ENCODE results near the gene PGBD1. TPM values are rescaled to one million over a fixed set of nuclear protein-coding genes. Genes with fewer than 3 reads are reported as not detected.

The PGBD1 gene
- total RNA-seq, 1 donor from 2014 or later = 3.0 TPM

GRCh38 chr6:28333047-28333446 is 51.7 kb downstream of the PGBD1 start:
- peaks cover 0 to 13% of the 10 kb centered on the region in 2 donors for H3K9me3 ChIP-seq
- H3K36me3 ChIP-seq = peaks cover 7 to 10% of the 10 kb centered on the region in 2 donors
- H3K27me3 ChIP-seq = no peaks in the 10 kb centered on the region
- peaks cover 0 to 8% of the 10 kb centered on the region in 2 donors for H3K4me1 ChIP-seq
- H3K27ac ChIP-seq = peak overlapping the region in 1 of 2 donors; percentile 96
- intact Hi-C loops (cut with DNase I) = loop anchor here (5.0 to 10.0 kb wide), 3 partner anchors 51 to 1732 kb away; partner anchors contain the start of genes PGBD1, POLR1H and PPP1R11
- no peak overlapping the region for H3K4me3 ChIP-seq
- TF ChIP-seq, protein P1, sequence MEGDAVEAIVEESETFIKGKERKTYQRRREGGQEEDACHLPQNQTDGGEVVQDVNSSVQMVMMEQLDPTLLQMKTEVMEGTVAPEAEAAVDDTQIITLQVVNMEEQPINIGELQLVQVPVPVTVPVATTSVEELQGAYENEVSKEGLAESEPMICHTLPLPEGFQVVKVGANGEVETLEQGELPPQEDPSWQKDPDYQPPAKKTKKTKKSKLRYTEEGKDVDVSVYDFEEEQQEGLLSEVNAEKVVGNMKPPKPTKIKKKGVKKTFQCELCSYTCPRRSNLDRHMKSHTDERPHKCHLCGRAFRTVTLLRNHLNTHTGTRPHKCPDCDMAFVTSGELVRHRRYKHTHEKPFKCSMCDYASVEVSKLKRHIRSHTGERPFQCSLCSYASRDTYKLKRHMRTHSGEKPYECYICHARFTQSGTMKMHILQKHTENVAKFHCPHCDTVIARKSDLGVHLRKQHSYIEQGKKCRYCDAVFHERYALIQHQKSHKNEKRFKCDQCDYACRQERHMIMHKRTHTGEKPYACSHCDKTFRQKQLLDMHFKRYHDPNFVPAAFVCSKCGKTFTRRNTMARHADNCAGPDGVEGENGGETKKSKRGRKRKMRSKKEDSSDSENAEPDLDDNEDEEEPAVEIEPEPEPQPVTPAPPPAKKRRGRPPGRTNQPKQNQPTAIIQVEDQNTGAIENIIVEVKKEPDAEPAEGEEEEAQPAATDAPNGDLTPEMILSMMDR (IDR thresholded peaks at IDR 0.05) = no peak
- DNase-seq (ENCODE audit: low spot score in 2 of 2) = no peak

DNA sequence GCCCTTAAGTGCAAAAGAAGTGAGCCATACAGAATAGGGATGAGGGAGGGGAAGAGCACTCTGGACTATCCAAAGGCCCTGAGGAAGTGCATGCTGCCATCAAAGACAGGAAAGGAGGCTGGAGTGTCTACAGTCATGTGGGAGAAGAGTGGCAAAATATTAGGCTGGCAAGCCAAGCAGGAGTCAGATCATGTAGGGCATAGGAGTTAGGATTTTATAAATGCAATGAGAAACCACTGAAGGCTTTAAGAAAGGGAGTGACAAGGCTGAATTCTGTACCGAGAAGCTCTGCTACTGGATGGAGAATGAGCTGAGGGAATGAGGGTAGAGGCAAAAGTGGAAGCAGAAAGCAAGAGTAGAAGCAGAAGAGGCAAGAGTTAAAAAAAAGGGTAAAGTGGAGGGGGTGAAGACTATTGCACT is 52.2 kb downstream of the PGBD1 start:
- Histone ChIP-seq H3K27me3 (no peaks in the 10 kb centered on the region), H3K9me3 (peaks cover 0 to 9% of the 10 kb centered on the region in 2 donors), H3K36me3 (peaks cover 6 to 7% of the 10 kb centered on the region in 2 donors), H3K4me3 (no peak overlapping the region), H3K27ac (peak overlapping the region; percentile 96 to 99), H3K4me1 (peaks cover 0 to 8% of the 10 kb centered on the region in 2 donors)
- DNase-seq (ENCODE audit: low spot score in 2 of 2) = no peak
- intact Hi-C loops (cut with DNase I) = loop anchor here (2.0 to 10.0 kb wide), 4 partner anchors 51 to 1731 kb away; partner anchors contain the start of genes PGBD1, POLR1H, PPP1R11 and ZSCAN26
- TF ChIP-seq, protein P1 (IDR thresholded peaks at IDR 0.05) = no peak

DNA sequence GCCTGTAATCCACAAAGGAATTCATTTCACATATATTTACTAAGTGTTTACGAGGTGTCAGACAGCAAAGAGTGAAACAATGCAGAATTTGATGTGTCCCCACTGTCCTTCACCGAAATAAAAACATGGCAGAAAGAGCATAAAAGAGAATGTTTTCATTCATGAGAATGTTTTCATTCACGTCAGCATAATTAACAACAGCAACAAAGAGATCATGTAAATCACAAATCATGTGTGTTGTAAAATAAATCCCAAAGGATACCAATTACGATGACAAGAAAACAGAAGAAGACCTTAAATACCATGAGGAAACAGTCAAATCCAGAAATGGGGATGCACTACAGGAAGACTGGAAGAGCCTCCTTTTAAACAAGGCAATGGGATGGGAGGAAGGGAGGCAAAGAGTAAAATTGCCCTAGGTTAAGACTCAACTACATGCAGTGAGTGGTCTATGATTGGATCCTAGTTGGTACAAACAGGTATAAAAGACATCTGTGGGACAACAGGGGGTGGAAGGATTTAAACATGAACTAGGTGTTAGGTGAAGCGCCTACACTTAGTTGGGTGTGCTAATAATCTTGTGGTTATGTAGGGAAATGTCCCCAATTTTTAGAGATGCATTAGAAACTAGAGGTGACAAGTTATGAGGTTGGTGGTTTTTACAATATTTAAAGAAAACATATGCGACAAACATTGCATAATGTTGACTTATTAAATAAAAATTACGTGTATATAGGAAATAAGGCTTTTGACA is 53.1 kb downstream of the PGBD1 start:
- intact Hi-C loops (cut with DNase I) = loop anchor here (2.0 to 10.0 kb wide), 8 partner anchors 52 to 1730 kb away; partner anchors contain the start of genes PGBD1, POLR1H, PPP1R11 and ZNF165

DNA sequence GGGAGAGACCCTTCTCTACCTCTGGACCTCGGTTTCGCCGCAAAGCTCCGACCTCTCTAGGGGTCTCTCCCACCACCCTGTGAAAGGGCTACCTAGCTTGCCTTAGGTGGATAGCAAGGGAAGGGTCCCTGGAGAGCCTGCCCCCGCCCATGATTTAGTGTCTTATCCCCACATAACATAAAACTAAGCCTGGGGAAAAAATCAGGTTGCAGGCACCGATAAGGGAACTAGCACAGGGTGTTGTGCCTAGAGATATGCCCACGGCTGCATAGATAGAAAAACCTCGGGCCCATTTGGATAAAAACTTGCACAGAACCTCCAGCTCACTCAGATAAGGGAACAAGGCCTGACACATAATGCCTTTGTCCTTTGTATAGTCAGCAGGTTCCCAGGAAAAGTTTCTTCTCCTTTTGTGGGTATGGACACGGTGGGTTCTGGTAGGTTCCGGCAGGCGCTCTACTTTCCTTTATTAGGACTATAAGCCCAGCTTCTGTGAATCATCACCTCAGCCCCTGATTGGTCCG is 53.7 kb downstream of the PGBD1 start:
- H3K9me3 ChIP-seq = no peaks in the 10 kb centered on the region
- intact Hi-C loops (cut with DNase I) = loop anchor here (2.0 to 10.0 kb wide), 7 partner anchors 68 to 1730 kb away; partner anchors contain the start of genes POLR1H, PPP1R11, ZNF165 and ZSCAN26
- TF ChIP-seq, protein P1 (IDR thresholded peaks at IDR 0.05) = no peak
- H3K4me1 ChIP-seq = peaks cover 0 to 8% of the 10 kb centered on the region in 2 donors
- no peaks in the 10 kb centered on the region for H3K27me3 ChIP-seq
- H3K27ac ChIP-seq = peak overlapping the region; percentile 96 to 99
- peak overlapping the region; percentile 69 to 83 for H3K4me3 ChIP-seq
- no peaks in the 10 kb centered on the region for H3K36me3 ChIP-seq
- DNase-seq (ENCODE audit: low spot score in 2 of 2) = peak in 1 of 2 donors; percentile 98

More for the DNA sequence above, 53.1 kb downstream of the PGBD1 start:
- H3K4me3 ChIP-seq = peak overlapping the region; percentile 69 to 83
- peaks cover 0 to 8% of the 10 kb centered on the region in 2 donors for H3K4me1 ChIP-seq
- TF ChIP-seq, protein P1 (IDR thresholded peaks at IDR 0.05) = no peak
- H3K27ac ChIP-seq = peak overlapping the region; percentile 96 to 99
- H3K9me3 ChIP-seq = peaks cover 0 to under 1% of the 10 kb centered on the region in 2 donors
- H3K36me3 ChIP-seq = no peaks in the 10 kb centered on the region
- H3K27me3 ChIP-seq = no peaks in the 10 kb centered on the region
- no peak for DNase-seq (ENCODE audit: low spot score in 2 of 2)

- Histone ChIP-seq H3K4me3 (peak within 1 kb of the TSS; percentile 69 to 83), H3K27ac (peak within 1 kb of the TSS; percentile 96 to 99), H3K27me3 (no peaks in the 10 kb centered on the region), H3K9me3 (no peaks in the 10 kb centered on the region), H3K36me3 (no peaks in the 10 kb centered on the region), H3K4me1 (peaks cover 0 to 8% of the 10 kb centered on the region in 2 donors)
- DNase-seq (ENCODE audit: low spot score in 2 of 2) = peak; percentile 57 to 99
- intact Hi-C loops (cut with DNase I) = loop anchor here (1.0 to 10.0 kb wide), 9 partner anchors 14 to 1729 kb away; partner anchors contain the start of genes POLR1H, PPP1R11, ZKSCAN3 and ZNF165
- TF ChIP-seq, protein P1 (IDR thresholded peaks at IDR 0.05) = no peak
Measured at GRCh38 chr6:28335564-28336283, 54.4 kb downstream of the PGBD1 start, which contains the start of gene ZSCAN31. TSS of gene ZSCAN31 (minus strand) at chr6:28336148. CDS start at chr6:28329683, 6,465 bp downstream.

Measured in ascending aorta (tissue), 2 donors.